Germinal center (tissue), 1 donor: ENCODE measurements around the gene AGT.
"Not testable (repeated sequence)": the region's sequence is repeated elsewhere in the genome, so short reads cannot be mapped to it uniquely, and the experiment has no call there.

ENCODE experiments used
- DNase-seq: peaks from one replicate; pipeline ENCODE4 v3.0.0; 2012; ENCODE audit warnings: mixed read lengths, low spot score

The AGT gene

GRCh38 chr1:230691615-230692014 lies 22.3 kb downstream of the AGT start:
- no peak for DNase-seq

GRCh38 chr1:230690101-230690500 lies 23.8 kb downstream of the AGT start:
- DNase-seq, result no peak

GRCh38 chr1:230686747-230687146 lies 27.2 kb downstream of the AGT start:
- no peak for DNase-seq

- DNase-seq, result no peak
Measured at GRCh38 chr1:230684998-230685397, 28.9 kb downstream of the AGT start.

- no peak for DNase-seq
Measured at GRCh38 chr1:230684146-230684545, 29.8 kb downstream of the AGT start.

- DNase-seq, result no peak
Measured at GRCh38 chr1:230682882-230683610, 30.9 kb downstream of the AGT start.

GRCh38 chr1:230682274-230682673 lies 31.6 kb downstream of the AGT start:
- no peak for DNase-seq

- DNase-seq, result no peak
Measured at GRCh38 chr1:230681599-230681998, 32.3 kb downstream of the AGT start.

- no peak for DNase-seq
Measured at GRCh38 chr1:230680300-230681025, 33.5 kb downstream of the AGT start.

GRCh38 chr1:230679825-230680224 lies 34.1 kb downstream of the AGT start:
- DNase-seq, result no peak

GRCh38 chr1:230679192-230679591 lies 34.7 kb downstream of the AGT start:
- DNase-seq, result no peak

- DNase-seq, result no peak
Measured at GRCh38 chr1:230677200-230677599, 36.7 kb downstream of the AGT start.

GRCh38 chr1:230674581-230674980 lies 39.3 kb downstream of the AGT start:
- no peak for DNase-seq

- DNase-seq, result no peak
Measured at GRCh38 chr1:230669543-230669942, 44.4 kb downstream of the AGT start.

- DNase-seq, result no peak
Measured at GRCh38 chr1:230668227-230668626, 45.7 kb downstream of the AGT start.

GRCh38 chr1:230661976-230662375 lies 51.9 kb downstream of the AGT start:
- no peak for DNase-seq

- DNase-seq, result no peak
Measured at GRCh38 chr1:230658691-230659090, 55.2 kb downstream of the AGT start.

GRCh38 chr1:230658103-230658502 lies 55.8 kb downstream of the AGT start:
- not testable (repeated sequence) for DNase-seq

- not testable (repeated sequence) for DNase-seq
Measured at GRCh38 chr1:230656719-230657118, 57.2 kb downstream of the AGT start.
